Right lobe of liver (tissue), 6 donors: ENCODE results near the gene UBASH3B. TPM values are rescaled to one million over a fixed set of nuclear protein-coding genes. Genes with fewer than 3 reads are reported as not detected.

Experiments used
- ATAC-seq, 4 donors: fragments of 200-7000 bp; cut with Tn5 transposase; one replicate each; pipeline ENCODE4 v1.9.1; 2020; ENCODE audit warnings: mild to moderate bottlenecking in 4 of 4, moderate library complexity in 4 of 4
- DNase-seq, 3 donors: peaks; one replicate each; pipeline ENCODE4 v3.0.0-alpha.2; 2020
- H3K27ac ChIP-seq, 3 donors: fragments of 200-600 bp; one replicate each; pipeline ENCODE4 v1.8.0; 2022
- H3K27me3 ChIP-seq, 2 donors: fragments of 200-600 bp; one replicate each; pipeline ENCODE4 v1.8.0; 2022
- H3K36me3 ChIP-seq, 4 donors: fragments of 200-600 bp; sonication (generic) in 1 of 4; one replicate each; pipeline versions ENCODE4 v1.5.1 to v1.8.0; 2017 to 2022; ENCODE audit warnings: control low read depth in 1 of 4
- H3K4me1 ChIP-seq, 4 donors: fragments of 200-600 bp; sonication (generic) in 1 of 4; one replicate each; pipeline versions ENCODE4 v1.5.1 to v1.8.0; 2017 to 2022; ENCODE audit warnings: control low read depth in 1 of 4
- H3K4me3 ChIP-seq, 3 donors: fragments of 200-600 bp; one replicate each; pipeline ENCODE4 v1.8.0; 2022
- H3K9me3 ChIP-seq, 4 donors: fragments of 200-600 bp; sonication (generic) in 1 of 4; one replicate each; pipeline versions ENCODE4 v1.5.1 to v1.8.0; 2017 to 2022; ENCODE audit warnings: control low read depth in 1 of 4
- POLR2A ChIP-seq: fragments of 450-650 bp; IDR thresholded peaks from one replicate; pipeline ENCODE4 v1.6.1; 2017; ENCODE audit warnings: antibody characterized with exemption, mild to moderate bottlenecking
- WGBS: methylation state at CpG from one replicate; pipeline ENCODE4 v1.1.6; 2018; ENCODE audit warnings: low coverage, low lambda C conversion rate; ENCODE audit not compliant: insufficient coverage; ENCODE audit errors: missing lambda C conversion rate; 5-methylcytosine and 5-hydroxymethylcytosine counted together
- intact Hi-C, 2 donors: fragments of 100-400 bp; cut with DNase I; formaldehyde crosslinking; loops; one replicate each; pipeline versions ENCODE4 v1.11.2 to v1.14.1; 2022
- total RNA-seq, 6 experiments: library from RNA; depleted of rRNA in 2 of 6; stranded (reverse); fragments of >200 nt in 2 of 6; fragmentation: NEBNext Ultra II Directional in 3 of 6; extraction: Animal tissue kit (Norgen Biotek cat#: 25700) in 3 of 6; gene quantifications; one replicate each; pipeline versions ENCODE4 v1.1.0 to v1.2.4, GENCODE V29; 2016 to 2023
- TF ChIP-seq, protein P1 (sequence below), 4 donors: fragments of 200-600 bp in 3 of 4; fragments of 450-650 bp in 1 of 4; IDR thresholded peaks; one replicate each; pipeline versions ENCODE4 v1.5.1 to v1.8.0; 2016 to 2022; ENCODE audit warnings: antibody characterized with exemption in 4 of 4, mild to moderate bottlenecking in 2 of 4
- donor health status: DM: no; HTN: yes; CAD: no.
- donor health status: DM: no; HTN: no; CAD: no.
- donor health status: DM: no; HTN: no; CAD: no.
- donor health status: DM: no; HTN: yes; CAD: no.
- donor health status: DM: no; HTN: yes; CAD: no.

Gene UBASH3B
- total RNA-seq, 6 experiments from 2014 or later = 1.7 to 10.5 (median 2.4) TPM

DNA sequence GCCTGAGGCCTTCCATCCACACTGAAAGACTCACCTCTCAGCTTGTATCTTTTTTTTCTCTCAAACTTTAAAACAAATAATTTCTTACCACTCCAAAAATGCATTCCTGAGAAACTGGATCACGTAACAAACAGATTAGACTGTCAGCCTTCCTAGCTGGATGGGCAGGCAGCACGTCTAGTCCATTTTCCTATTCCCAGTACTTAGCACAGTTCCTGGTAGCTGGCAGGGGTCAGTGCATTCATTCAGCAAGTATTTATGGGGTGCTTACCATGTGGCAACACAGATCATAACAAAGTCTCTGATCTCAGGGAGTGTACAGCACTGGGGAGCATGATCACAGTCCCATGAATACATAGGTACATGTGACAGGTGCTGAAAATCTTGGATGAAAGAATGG lies 89.6 kb downstream of the UBASH3B start:
- Histone ChIP-seq H3K4me3 (no peak overlapping the region), H3K27ac (no peak overlapping the region), H3K27me3 (no peaks in the 10 kb centered on the region), H3K4me1 (peaks cover 0 to 5% (median 0%) of the 10 kb centered on the region in 4 donors), H3K36me3 (no peaks in the 10 kb centered on the region), H3K9me3 (no peaks in the 10 kb centered on the region)
- intact Hi-C loops = no loop called here
- TF ChIP-seq POLR2A = no peak
- TF ChIP-seq, protein P1, sequence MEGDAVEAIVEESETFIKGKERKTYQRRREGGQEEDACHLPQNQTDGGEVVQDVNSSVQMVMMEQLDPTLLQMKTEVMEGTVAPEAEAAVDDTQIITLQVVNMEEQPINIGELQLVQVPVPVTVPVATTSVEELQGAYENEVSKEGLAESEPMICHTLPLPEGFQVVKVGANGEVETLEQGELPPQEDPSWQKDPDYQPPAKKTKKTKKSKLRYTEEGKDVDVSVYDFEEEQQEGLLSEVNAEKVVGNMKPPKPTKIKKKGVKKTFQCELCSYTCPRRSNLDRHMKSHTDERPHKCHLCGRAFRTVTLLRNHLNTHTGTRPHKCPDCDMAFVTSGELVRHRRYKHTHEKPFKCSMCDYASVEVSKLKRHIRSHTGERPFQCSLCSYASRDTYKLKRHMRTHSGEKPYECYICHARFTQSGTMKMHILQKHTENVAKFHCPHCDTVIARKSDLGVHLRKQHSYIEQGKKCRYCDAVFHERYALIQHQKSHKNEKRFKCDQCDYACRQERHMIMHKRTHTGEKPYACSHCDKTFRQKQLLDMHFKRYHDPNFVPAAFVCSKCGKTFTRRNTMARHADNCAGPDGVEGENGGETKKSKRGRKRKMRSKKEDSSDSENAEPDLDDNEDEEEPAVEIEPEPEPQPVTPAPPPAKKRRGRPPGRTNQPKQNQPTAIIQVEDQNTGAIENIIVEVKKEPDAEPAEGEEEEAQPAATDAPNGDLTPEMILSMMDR (IDR thresholded peaks at IDR 0.05) = no peak
- ATAC-seq (no peak), DNase-seq (no peak)
- 83% methylated on average over 2 of the region's 2 CpGs for WGBS

DNA sequence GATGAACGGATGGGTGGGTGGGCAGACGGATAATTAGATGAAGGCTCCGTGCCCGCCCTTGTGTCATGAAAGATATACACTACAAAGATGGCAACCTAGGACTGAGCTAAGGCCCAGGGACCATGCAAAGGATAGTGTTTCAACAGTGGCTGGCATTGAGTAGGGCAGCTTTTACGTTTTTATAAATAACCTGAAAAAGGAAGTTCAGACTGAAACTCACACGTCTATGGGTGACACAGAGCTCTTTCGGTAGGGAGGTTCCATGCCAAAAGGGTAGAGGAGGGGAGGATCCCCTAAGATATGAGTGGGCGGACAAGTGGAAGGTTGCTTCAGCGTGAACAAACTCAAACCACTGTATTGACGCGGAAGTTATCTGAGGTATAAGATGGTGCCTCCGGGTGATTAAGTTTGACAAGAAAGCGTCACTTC lies 90.5 kb downstream of the UBASH3B start:
- peak; percentile 39 for TF ChIP-seq POLR2A
- TF ChIP-seq, protein P1 (IDR thresholded peaks at IDR 0.05) = no peak
- Histone ChIP-seq H3K4me1 (peaks cover 0 to 5% (median 0%) of the 10 kb centered on the region in 4 donors), H3K27me3 (no peaks in the 10 kb centered on the region), H3K36me3 (no peaks in the 10 kb centered on the region), H3K27ac (no peak overlapping the region), H3K9me3 (no peaks in the 10 kb centered on the region), H3K4me3 (no peak overlapping the region)
- ATAC-seq = peak; percentile 16 to 29 (median 24)
- intact Hi-C loops = no loop called here
- DNase-seq = no peak
- WGBS = 39% methylated on average over 9 of the region's 13 CpGs

DNA sequence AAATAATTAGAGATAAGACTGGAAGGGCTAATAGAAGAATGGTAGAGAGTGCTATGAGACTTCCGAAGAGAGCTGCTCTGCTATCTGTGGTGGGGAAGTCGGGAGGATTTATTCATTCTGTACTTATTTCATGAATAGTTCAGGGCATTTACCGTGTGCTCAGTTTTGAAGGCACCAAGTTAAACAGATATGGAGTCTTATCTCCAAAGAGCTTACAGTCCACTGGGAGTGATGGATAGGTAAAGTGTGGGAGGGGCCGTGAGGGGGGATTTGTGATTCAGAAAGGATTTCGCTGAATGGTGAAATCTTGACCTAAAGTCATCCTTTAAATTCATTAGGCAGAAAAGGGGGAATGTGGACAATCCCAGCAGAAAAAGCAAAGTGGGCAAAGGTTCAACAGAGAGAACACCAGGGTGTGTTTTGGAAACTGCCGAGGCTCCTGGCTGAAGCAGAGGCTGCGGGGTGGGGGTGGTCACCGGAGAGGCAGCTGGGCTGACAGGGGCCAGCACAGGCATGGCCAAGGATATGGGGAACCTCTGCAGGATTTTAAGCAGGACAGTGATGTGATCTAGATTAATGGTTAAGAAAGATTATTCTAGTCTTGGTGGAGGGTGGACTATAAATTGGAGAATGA lies 91.2 kb downstream of the UBASH3B start:
- Histone ChIP-seq H3K4me3 (no peak overlapping the region), H3K27me3 (no peaks in the 10 kb centered on the region), H3K27ac (no peak overlapping the region), H3K4me1 (peaks cover 0 to 5% (median 0%) of the 10 kb centered on the region in 4 donors), H3K36me3 (no peaks in the 10 kb centered on the region), H3K9me3 (no peaks in the 10 kb centered on the region)
- ATAC-seq = no peak
- 44% methylated on average over 8 of the region's 8 CpGs for WGBS
- TF ChIP-seq, protein P1 (IDR thresholded peaks at IDR 0.05) = no peak
- TF ChIP-seq POLR2A = no peak
- intact Hi-C loops = no loop called here
- no peak for DNase-seq

DNA sequence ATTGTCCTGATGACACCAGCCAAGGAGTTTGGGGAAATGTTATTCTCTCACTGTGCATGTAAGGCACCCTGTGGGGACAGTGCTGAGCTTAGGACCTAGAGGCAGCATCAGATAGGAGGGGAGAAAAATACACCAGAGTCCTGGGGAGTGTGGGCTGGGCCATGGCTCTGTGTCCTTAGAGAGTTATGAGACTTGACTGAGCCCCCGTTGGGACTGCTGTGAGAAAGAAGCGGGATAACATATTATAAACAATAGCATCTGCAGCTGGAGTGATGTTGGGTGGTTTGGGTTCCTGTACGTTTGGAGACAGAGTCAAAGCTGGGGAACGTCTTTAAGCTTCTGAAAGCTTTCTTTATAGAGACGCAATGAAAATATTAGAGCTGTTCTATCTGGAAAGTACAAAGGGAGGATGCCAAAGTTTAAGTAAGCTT lies 91.8 kb downstream of the UBASH3B start:
- intact Hi-C loops = no loop called here
- H3K36me3 ChIP-seq = no peaks in the 10 kb centered on the region
- no peak overlapping the region for H3K4me3 ChIP-seq
- H3K9me3 ChIP-seq = no peaks in the 10 kb centered on the region
- no peak for DNase-seq
- no peak for ATAC-seq
- H3K27ac ChIP-seq = no peak overlapping the region
- no peak for TF ChIP-seq POLR2A
- TF ChIP-seq, protein P1 (IDR thresholded peaks at IDR 0.05) = no peak
- no peaks in the 10 kb centered on the region for H3K27me3 ChIP-seq
- H3K4me1 ChIP-seq = peaks cover 0 to 1% (median 0%) of the 10 kb centered on the region in 4 donors
- 55% methylated on average over 5 of the region's 5 CpGs for WGBS
